OCI-LY1 (cell line): ENCODE measurements around the gene ARHGAP35.

Experiments used
- H2AFZ ChIP-seq: fragments of 200-600 bp; sonication (generic), shearing (Covaris generic); 2 replicates; pipeline ENCODE4 v1.6.0; 2014; ENCODE audit warnings: antibody characterized with exemption, mild to moderate bottlenecking, low read length
- H3F3A ChIP-seq: fragments of 200-600 bp; sonication (generic), shearing (Covaris generic); 2 replicates; pipeline ENCODE4 v1.6.0; 2014; ENCODE audit warnings: mild to moderate bottlenecking, antibody characterized with exemption, low read length, moderate library complexity; ENCODE audit not compliant: insufficient read depth
- H3K27ac ChIP-seq: fragments of 200-600 bp; sonication (generic); 2 replicates; pipeline ENCODE4 v1.5.1; 2014; ENCODE audit warnings: low read length, mixed run types, mild to moderate bottlenecking, low read depth; ENCODE audit not compliant: poor library complexity, severe bottlenecking
- H3K27me3 ChIP-seq: fragments of 200-600 bp; sonication (generic); 2 replicates; pipeline ENCODE4 v1.6.0; 2014; ENCODE audit warnings: antibody characterized with exemption, mild to moderate bottlenecking, low read length, moderate library complexity; ENCODE audit not compliant: insufficient read depth
- H3K36me3 ChIP-seq: fragments of 200-600 bp; sonication (generic); 2 replicates; pipeline ENCODE4 v1.6.1; 2014; ENCODE audit warnings: mild to moderate bottlenecking, antibody characterized with exemption, low read length, moderate library complexity, mixed read lengths; ENCODE audit not compliant: insufficient read depth
- H3K4me1 ChIP-seq: fragments of 200-600 bp; sonication (generic); 2 replicates; pipeline ENCODE4 v1.5.1; 2014; ENCODE audit warnings: mild to moderate bottlenecking, low read length, moderate library complexity; ENCODE audit not compliant: insufficient read depth, severe bottlenecking
- H3K4me2 ChIP-seq: fragments of 200-600 bp; sonication (generic), shearing (Covaris generic); 2 replicates; pipeline ENCODE4 v1.6.1; 2014; ENCODE audit warnings: low read length
- H3K4me3 ChIP-seq: fragments of 200-600 bp; sonication (generic); 2 replicates; pipeline ENCODE4 v1.5.1; 2014; ENCODE audit warnings: low read length, low read depth, mild to moderate bottlenecking, mixed read lengths; ENCODE audit not compliant: poor library complexity, severe bottlenecking
- H3K79me2 ChIP-seq: fragments of 200-600 bp; shearing (Covaris generic); 2 replicates; pipeline ENCODE4 v1.6.1; 2016; ENCODE audit warnings: mixed run types, low read length, mixed read lengths; ENCODE audit not compliant: insufficient read depth
- H3K9ac ChIP-seq: fragments of 200-600 bp; sonication (generic), shearing (Covaris generic); 2 replicates; pipeline ENCODE4 v1.6.1; 2014; ENCODE audit warnings: mild to moderate bottlenecking, low read length, mixed read lengths
- H3K9me2 ChIP-seq: fragments of 200-600 bp; sonication (generic), shearing (Covaris generic); 2 replicates; pipeline ENCODE4 v1.6.1; 2014; ENCODE audit warnings: low read depth, mild to moderate bottlenecking, low read length, mixed read lengths
- H3K9me3 ChIP-seq: fragments of 200-600 bp; shearing (Covaris generic); 2 replicates; pipeline ENCODE4 v1.6.1; 2014; ENCODE audit warnings: low read length, mixed read lengths
- H4K20me1 ChIP-seq: fragments of 200-600 bp; sonication (generic), shearing (Covaris generic); 2 replicates; pipeline ENCODE4 v1.6.0; 2016; ENCODE audit warnings: mild to moderate bottlenecking, low read length; ENCODE audit not compliant: insufficient read depth
- EZH2 ChIP-seq: fragments of 200-600 bp; sonication (generic), shearing (Covaris generic); IDR thresholded peaks from 2 replicates; pipeline ENCODE4 v1.8.0; 2017; ENCODE audit warnings: borderline replicate concordance, mixed run types, mild to moderate bottlenecking, antibody characterized with exemption, low read length, moderate library complexity, mixed read lengths
- TF ChIP-seq, protein P1 (sequence below): fragments of 200-600 bp; sonication (generic), shearing (Covaris generic); IDR thresholded peaks from 2 replicates; pipeline ENCODE4 v1.5.1; 2017; ENCODE audit warnings: mild to moderate bottlenecking, antibody characterized with exemption, low read length, moderate library complexity, mixed read lengths

ARHGAP35 gene

DNA sequence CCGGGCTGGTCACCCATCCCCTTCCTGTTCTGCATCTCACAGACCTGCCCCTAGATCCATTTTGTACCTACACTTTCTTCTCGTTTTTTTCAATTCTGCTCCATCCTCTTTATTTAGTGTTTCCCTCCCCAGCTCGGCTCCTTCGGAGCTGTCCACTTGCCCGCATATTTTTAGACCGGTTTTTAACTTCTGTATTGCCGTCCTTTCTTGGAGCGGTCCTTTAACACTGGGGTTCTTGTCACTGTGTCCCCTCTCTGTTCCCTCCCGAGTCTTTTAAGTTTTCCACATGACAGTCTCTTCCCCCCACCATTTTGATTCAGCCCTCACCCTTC, 1.7 kb downstream of the ARHGAP35 start:
- 0 out of 2 replicates have a peak, but pooled peaks cover 3% of the 10 kb centered on the region for H3K36me3 ChIP-seq
- peak overlapping the region; percentile 81 for H3K9ac ChIP-seq
- no peaks in the 10 kb centered on the region for H3K9me2 ChIP-seq
- H3F3A ChIP-seq: no peaks in the 10 kb centered on the region
- no peak for TF ChIP-seq EZH2
- TF ChIP-seq, protein P1, sequence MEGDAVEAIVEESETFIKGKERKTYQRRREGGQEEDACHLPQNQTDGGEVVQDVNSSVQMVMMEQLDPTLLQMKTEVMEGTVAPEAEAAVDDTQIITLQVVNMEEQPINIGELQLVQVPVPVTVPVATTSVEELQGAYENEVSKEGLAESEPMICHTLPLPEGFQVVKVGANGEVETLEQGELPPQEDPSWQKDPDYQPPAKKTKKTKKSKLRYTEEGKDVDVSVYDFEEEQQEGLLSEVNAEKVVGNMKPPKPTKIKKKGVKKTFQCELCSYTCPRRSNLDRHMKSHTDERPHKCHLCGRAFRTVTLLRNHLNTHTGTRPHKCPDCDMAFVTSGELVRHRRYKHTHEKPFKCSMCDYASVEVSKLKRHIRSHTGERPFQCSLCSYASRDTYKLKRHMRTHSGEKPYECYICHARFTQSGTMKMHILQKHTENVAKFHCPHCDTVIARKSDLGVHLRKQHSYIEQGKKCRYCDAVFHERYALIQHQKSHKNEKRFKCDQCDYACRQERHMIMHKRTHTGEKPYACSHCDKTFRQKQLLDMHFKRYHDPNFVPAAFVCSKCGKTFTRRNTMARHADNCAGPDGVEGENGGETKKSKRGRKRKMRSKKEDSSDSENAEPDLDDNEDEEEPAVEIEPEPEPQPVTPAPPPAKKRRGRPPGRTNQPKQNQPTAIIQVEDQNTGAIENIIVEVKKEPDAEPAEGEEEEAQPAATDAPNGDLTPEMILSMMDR: no peak
- peak overlapping the region; percentile 77 for H3K4me3 ChIP-seq
- no peaks in the 10 kb centered on the region for H4K20me1 ChIP-seq
- H3K27ac ChIP-seq: peak overlapping the region; percentile 46
- H3K9me3 ChIP-seq: no peaks in the 10 kb centered on the region
- H3K4me2 ChIP-seq: peak overlapping the region; percentile 89
- no peaks in the 10 kb centered on the region for H3K27me3 ChIP-seq
- H3K79me2 ChIP-seq: peaks cover 61% of the 10 kb centered on the region
- H3K4me1 ChIP-seq: peaks cover 54% of the 10 kb centered on the region
- H2AFZ ChIP-seq: no peak overlapping the region

DNA sequence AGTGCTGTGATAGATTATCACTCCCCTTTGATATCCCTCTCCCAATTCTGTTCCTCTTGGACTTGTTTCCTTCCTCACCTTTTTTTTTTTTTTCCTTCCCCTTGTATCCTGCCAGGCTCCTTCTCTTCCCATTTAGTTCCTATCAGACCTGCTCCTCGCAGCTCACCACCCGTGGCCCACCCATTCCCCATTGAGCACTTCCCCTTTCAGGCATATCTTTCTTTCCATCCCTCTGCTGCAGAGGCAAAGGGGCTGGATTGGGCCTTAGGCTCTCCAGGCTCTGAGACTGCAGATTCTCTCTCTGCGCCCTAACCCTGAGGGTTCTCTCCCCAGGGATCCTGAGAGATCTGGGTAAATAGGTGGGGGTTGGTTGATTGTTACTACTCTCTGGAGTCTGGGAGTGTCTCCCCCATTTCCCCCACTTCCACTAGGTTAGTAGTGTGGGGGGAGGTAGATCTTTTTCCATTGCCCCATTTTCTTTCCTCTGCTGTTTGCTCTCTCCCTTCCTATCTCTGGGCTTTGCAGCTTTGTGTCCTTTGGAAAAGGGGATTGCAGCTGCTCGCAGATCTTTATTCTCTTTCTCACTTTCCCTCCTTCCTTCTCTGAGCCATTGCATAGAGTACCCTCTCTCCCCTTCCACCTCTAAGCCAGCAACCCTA, 2.3 kb downstream of the ARHGAP35 start:
- H3K4me3 ChIP-seq: peak overlapping the region; percentile 77
- TF ChIP-seq, protein P1: no peak
- TF ChIP-seq EZH2: no peak
- no peaks in the 10 kb centered on the region for H3K9me3 ChIP-seq
- peak overlapping the region; percentile 81 for H3K9ac ChIP-seq
- 0 out of 2 replicates have a peak, but pooled peaks cover 3% of the 10 kb centered on the region for H3K36me3 ChIP-seq
- peaks cover 61% of the 10 kb centered on the region for H3K4me1 ChIP-seq
- no peaks in the 10 kb centered on the region for H3F3A ChIP-seq
- no peaks in the 10 kb centered on the region for H3K9me2 ChIP-seq
- H3K79me2 ChIP-seq: peaks cover 68% of the 10 kb centered on the region
- no peaks in the 10 kb centered on the region for H4K20me1 ChIP-seq
- peak overlapping the region; percentile 89 for H3K4me2 ChIP-seq
- H3K27ac ChIP-seq: peak overlapping the region; percentile 46
- no peak overlapping the region for H2AFZ ChIP-seq
- no peaks in the 10 kb centered on the region for H3K27me3 ChIP-seq

DNA sequence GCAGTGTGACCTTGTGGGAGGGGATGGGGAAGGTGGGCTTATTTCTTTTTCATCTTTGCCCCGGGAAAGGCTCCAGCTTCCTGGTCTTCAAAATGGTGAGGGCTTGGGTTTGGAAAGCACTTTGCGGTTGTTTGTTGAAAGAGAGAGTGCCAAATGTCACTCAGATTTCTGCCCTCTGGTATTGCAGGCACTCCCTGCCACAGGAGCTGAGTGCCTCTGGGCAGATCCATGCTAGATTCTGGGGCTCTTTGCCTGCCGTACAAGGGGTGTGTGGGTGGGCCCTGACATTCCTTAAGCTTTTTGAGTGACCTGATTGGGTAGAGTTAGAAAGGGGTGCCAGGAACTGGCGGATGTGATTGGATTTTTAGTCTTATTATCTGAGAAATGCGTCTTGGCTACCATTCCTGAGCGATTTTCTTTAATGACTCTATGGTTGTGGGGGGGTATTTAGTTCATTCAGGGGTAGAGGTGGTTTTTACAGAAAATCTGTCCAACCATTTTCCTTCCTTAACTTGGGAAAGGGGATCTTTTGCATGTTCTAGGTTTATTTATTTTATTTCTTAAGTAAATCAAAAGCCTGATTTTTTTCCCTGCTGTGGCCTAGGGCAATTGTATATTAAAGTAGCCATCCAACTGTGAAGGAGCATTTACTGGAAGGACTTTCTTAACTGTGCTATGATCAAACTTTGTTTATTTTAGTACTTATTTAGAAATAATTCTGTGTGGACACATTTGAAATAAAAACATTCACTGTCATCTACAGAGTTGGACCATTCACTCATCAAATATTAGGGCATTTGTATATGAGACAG, 3.2 kb downstream of the ARHGAP35 start:
- TF ChIP-seq EZH2: no peak
- TF ChIP-seq, protein P1: no peak
- Histone ChIP-seq H3K4me2 (peak overlapping the region; percentile 89), H3K79me2 (peaks cover 77% of the 10 kb centered on the region), H3K27me3 (no peaks in the 10 kb centered on the region), H3K9ac (peak overlapping the region; percentile 81; the same call in 1 of the 2 replicates), H3K36me3 (0 out of 2 replicates have a peak, but pooled peaks cover 3% of the 10 kb centered on the region), H2AFZ (no peak overlapping the region), H3K9me2 (no peaks in the 10 kb centered on the region), H3K27ac (peak overlapping the region; percentile 46), H4K20me1 (no peaks in the 10 kb centered on the region), H3K4me1 (peaks cover 70% of the 10 kb centered on the region), H3F3A (no peaks in the 10 kb centered on the region), H3K9me3 (no peaks in the 10 kb centered on the region), H3K4me3 (peak overlapping the region; percentile 77)
